Measurements from ENCODE around the gene NAA38.

Gene NAA38

DNA sequence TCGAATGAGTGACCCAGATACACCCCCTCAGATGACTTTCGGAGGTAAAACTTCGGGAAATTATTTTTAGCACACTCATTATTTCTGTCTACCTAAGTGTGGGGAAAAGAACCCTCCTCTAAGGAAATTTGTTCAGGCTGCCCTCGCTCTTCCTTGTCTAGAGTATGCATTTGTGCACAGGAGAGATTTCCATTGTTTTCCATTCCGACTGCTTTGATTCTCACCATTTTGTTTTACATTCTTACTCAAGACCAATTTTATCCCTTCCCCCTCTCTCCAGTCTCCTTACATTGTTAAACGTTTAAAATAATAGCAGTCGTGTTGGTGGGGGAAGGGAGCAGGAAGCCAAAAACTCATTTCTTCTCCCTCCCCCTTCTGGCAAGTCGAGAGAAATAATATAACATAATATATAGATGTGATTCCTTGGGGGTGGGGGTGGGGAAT is 29.7 kb upstream of the NAA38 start:
- peaks cover 60 to 78% of the 10 kb centered on the region in 2 experiments for H3K4me1 ChIP-seq (ENCODE audit: control insufficient read depth in 1 of 2, insufficient read depth in 1 of 2, low read depth in 1 of 2, low read length in 1 of 2)

DNA sequence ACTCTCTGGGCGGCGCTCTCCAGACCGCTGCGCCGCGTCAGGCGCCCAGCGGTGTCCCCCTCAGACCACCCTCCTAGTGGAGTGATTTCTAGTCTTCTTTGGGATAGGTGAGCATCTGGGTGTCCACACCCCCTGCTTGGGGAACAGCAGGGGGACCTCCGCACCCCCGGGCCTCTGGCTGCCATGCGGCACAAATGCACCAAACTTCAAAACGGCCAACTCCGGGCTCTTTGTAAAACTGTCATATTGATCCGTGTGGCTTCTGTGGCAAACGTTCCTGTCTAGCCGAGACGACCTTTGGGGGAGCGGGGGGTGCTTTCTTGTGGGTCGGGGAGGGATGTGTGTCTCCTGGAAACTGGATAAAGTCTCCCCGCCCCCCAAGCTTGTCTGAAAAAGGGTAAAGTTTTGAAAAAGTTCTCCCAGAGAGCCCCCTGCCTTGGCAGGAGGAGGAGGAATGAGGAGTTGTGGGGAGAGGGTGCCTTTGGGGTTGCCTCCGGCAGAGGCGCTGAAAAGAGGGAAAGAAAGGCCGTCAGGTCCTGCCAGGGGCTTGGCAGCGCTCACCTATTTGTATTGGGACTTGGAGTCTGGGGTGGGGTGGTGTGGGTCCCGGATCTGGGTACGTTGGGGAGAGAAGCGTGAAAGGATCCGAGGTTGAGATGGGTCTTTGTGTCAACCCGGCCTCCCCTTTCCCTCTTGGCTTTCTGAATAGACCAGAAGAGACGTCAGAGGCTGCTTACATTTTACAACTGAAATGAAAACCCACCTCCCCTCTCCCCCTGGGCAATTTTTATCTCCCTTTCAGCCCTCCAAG is 29.1 kb upstream of the NAA38 start:
- Histone ChIP-seq H3K4me1 (ENCODE audit: control insufficient read depth in 1 of 2, insufficient read depth in 1 of 2, low read depth in 1 of 2, low read length in 1 of 2) (peaks cover 66 to 83% of the 10 kb centered on the region in 2 experiments), H3K4me3 (ENCODE audit: low read depth in 1 of 2, low read length in 1 of 2) (peak overlapping the region; percentile 73 to 97), H3K9me3 (no peaks in the 10 kb centered on the region), H3K36me3 (peaks cover 12% of the 10 kb centered on the region), H3K27ac (peak overlapping the region; percentile 86), H3K27me3 (no peaks in the 10 kb centered on the region)
- TF ChIP-seq, protein P1, sequence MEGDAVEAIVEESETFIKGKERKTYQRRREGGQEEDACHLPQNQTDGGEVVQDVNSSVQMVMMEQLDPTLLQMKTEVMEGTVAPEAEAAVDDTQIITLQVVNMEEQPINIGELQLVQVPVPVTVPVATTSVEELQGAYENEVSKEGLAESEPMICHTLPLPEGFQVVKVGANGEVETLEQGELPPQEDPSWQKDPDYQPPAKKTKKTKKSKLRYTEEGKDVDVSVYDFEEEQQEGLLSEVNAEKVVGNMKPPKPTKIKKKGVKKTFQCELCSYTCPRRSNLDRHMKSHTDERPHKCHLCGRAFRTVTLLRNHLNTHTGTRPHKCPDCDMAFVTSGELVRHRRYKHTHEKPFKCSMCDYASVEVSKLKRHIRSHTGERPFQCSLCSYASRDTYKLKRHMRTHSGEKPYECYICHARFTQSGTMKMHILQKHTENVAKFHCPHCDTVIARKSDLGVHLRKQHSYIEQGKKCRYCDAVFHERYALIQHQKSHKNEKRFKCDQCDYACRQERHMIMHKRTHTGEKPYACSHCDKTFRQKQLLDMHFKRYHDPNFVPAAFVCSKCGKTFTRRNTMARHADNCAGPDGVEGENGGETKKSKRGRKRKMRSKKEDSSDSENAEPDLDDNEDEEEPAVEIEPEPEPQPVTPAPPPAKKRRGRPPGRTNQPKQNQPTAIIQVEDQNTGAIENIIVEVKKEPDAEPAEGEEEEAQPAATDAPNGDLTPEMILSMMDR (IDR thresholded peaks at IDR 0.05), result no peak

More for the DNA sequence above, 29.7 kb upstream of the NAA38 start:
- peaks cover 17% of the 10 kb centered on the region for H3K36me3 ChIP-seq
- H3K27ac ChIP-seq, result peak overlapping the region; percentile 86
- H3K27me3 ChIP-seq, result no peaks in the 10 kb centered on the region
- H3K9me3 ChIP-seq, result no peaks in the 10 kb centered on the region
- TF ChIP-seq, protein P1 (IDR thresholded peaks at IDR 0.05), result no peak
- H3K4me3 ChIP-seq (ENCODE audit: low read depth in 1 of 2, low read length in 1 of 2), result peak overlapping the region; percentile 73 to 97

DNA sequence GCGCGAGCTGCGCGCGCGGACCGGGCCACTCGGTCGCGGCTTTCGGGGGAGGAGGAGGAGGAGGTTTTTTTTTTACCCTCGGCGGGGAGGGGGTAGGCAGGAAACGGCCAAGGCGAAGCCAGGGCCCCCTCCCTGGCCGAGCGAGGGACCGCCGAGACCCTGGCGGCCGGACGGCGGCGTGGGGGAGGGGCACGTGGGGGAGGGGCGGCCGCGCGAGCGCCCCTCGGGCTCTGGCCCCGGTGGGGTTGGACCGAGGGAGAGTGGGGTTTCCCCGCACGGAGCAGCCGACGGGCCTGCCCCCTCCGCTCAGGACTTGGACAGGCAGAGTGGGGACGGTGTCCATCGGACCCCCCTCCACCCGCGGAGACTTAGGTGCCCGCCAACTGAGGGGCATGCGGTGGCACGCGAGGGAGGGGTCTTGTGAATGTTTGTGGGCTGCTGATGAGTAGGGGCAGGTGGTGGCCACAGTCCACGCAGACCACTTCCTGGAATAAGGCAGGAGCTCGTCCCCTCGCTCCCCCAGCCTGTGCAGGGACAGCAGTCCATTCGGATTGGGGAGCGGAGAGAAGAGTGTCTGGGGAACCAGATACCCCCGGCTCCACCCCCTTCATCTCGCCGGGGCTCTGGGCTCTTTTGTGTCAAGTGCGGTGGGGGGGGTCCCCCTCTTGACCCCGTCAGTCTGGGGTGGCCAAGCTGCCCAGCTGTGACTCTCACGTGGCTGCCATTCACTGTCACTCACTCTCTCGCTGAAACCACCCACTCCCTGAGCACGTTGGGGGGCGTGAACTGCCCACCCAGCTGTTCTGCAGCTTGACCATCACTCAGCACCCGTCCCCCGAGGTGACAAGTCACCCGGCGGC is 28.2 kb upstream of the NAA38 start:
- Histone ChIP-seq H3K27me3 (no peaks in the 10 kb centered on the region), H3K9me3 (no peaks in the 10 kb centered on the region), H3K4me3 (ENCODE audit: low read depth in 1 of 2, low read length in 1 of 2) (peak overlapping the region; percentile 73 to 97), H3K4me1 (ENCODE audit: control insufficient read depth in 1 of 2, insufficient read depth in 1 of 2, low read depth in 1 of 2, low read length in 1 of 2) (peaks cover 68 to 83% of the 10 kb centered on the region in 2 experiments), H3K36me3 (peaks cover 3% of the 10 kb centered on the region), H3K27ac (peak overlapping the region; percentile 86)
- TF ChIP-seq, protein P1 (IDR thresholded peaks at IDR 0.05), result no peak

DNA sequence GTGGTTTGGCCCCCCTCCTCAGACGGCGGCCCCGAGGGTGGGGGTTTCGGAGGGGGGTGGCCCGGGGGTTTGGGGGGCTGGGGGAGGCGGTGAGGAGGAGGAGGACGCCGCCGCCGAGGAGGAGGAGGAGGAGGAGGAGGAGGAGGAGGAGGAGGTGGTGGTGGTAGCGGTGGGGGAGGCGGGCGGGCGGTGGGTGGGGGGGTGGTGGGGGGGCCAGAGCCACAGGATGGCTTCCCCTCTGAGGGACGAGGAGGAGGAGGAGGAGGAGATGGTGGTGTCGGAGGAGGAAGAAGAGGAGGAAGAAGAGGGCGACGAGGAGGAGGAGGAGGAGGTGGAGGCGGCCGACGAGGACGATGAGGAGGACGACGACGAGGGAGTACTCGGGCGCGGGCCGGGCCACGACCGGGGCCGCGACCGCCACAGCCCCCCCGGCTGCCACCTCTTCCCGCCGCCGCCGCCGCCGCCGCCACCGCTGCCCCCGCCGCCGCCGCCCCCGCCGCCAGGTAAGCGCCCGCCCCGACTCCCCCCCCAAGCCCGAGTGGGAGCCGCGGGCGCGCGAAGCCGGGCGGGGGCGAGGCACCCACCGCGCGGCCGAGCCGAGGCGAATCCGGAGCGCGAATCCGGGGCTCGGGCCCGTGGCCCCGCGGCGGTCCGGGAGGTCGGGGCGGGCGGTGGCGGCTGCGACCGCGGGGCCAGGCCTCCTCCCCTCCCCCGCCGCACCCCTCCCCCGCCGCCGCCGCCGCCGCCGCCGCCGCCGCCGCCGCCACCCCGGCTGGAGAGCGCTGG is 27.4 kb upstream of the NAA38 start:
- TF ChIP-seq, protein P1 (IDR thresholded peaks at IDR 0.05), result no peak
- H3K4me3 ChIP-seq (ENCODE audit: low read depth in 1 of 2, low read length in 1 of 2), result peak overlapping the region; percentile 73 to 97
- H3K27ac ChIP-seq, result peak overlapping the region; percentile 86
- H3K9me3 ChIP-seq, result no peaks in the 10 kb centered on the region
- peaks cover 68 to 79% of the 10 kb centered on the region in 2 experiments for H3K4me1 ChIP-seq (ENCODE audit: control insufficient read depth in 1 of 2, insufficient read depth in 1 of 2, low read depth in 1 of 2, low read length in 1 of 2)
- H3K27me3 ChIP-seq, result no peaks in the 10 kb centered on the region
- no peaks in the 10 kb centered on the region for H3K36me3 ChIP-seq

DNA sequence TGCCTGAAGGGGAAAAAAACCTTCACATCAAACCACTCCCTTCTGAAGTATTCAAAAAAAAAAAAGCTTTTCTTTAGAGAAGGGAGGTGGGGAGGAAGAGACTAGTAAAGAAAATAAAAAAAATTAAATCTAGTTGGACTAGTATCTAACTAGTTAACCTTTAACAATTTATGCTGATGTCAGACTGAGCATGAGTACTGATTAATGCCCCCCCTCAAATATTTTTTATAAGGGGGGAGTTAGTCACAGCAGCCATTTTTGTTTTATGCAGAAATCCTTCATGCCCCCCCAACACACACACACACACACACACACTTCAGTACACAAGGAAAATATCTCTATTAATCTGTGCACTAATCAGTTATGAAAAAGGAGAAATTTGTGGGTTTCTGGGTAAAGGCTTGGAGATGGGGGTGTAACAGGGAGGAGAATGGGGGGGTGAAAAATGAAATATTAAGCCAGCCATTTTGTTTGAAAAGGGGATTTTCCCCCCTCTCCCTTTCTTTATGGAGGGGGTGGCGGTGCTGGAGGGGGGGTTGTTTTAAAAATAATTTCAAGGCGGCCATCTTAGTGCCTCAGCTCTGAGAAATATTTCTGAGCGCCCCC is 26.5 kb upstream of the NAA38 start:
- TF ChIP-seq, protein P1 (IDR thresholded peaks at IDR 0.05), result no peak
- H3K27me3 ChIP-seq, result no peaks in the 10 kb centered on the region
- no peaks in the 10 kb centered on the region for H3K9me3 ChIP-seq
- peak overlapping the region; percentile 12 to 50 for H3K4me3 ChIP-seq (ENCODE audit: low read depth in 1 of 2, low read length in 1 of 2)
- no peaks in the 10 kb centered on the region for H3K36me3 ChIP-seq
- peaks cover 61 to 73% of the 10 kb centered on the region in 2 experiments for H3K4me1 ChIP-seq (ENCODE audit: control insufficient read depth in 1 of 2, insufficient read depth in 1 of 2, low read depth in 1 of 2, low read length in 1 of 2)
- peak overlapping the region; percentile 16 for H3K27ac ChIP-seq

Measured in neutrophil (primary cell).